Measurements from ENCODE around the gene CELF5.
"Not testable (repeated sequence)": the region's sequence is repeated elsewhere in the genome, so short reads cannot be mapped to it uniquely, and the experiment has no call there.

CELF5 gene

DNA sequence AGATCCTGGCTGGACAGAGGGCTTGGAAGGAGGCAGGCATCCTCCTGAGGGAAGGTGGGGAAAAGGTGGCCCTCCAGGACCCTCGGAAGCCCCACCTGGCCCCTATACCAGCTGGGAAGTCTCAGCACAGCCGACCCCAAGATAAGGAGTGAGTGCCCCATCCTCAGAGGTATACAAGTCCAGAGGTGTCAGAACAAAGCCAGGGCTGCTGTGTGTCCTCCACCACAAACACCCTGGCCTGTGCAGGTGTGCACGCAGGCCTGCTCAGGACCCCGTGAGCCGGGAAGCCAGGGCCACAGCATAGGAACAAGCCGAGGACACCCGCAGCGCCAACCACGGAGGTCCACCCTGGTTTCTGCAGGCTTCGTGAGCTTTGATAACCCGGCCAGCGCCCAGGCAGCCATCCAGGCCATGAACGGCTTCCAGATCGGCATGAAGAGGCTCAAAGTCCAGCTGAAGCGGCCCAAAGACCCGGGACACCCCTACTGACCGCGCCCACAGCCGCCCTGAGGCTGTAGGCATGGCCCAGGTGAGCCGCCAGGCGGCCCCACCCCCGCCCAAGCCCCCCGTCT lies 68.6 kb downstream of the CELF5 start:
- no peak for DNase-seq (ENCODE audit: low read depth)

DNA sequence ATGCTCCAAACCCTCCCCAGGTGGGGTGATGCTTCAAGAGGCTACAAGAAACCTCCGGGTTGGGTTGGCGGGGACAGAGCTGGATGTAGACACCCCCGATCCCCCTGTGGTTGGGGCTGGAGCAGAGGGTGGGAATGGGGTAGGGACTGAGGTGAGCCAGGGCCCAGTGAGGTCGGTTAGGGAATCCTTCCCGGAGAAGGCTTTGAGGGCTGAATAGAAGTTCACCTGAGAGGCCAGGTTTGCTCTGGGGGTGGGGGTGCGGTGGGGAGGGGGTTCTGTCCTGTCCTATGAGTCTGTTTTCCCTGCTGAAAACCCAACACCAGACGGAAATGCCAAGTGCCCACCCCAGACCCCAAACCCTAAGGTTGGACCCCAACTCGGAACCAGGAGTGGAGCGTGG lies 69.1 kb downstream of the CELF5 start:
- no peak for DNase-seq (ENCODE audit: low read depth)

DNA sequence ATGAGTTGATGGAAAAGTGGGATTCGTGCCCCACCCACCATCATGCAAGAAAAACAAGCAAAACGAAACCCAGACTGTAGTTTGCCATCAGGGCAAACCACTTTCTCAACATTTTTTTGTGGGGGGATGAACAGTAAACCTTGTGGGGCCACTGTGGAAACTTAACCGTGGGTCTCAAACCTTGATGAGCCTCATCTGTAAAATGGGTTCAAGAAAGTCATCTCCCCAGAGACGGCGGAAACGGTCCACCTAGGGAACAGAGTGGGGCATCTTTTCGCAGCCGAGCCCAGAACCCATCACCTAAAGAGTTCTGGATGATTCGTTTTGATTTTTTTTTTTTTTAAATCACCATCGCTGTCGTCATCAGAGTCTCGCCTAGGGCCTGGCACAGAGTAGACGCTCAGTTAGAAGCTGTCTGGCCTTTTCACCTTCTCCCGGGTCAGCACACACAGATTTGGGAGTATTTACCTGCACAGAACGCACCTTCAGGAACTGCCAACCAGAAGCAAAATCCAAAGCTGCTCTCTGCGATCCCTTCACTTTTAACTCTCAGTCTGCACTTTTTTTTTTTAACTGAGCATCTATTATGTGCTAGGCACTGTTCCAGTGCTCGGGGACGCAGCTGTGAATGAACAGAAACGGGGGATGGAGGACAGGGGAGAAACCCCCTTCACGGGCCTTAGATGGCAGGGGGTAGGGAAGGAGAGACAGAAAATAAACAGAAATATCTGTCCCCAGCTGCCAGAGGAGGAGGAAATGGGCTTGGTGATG lies 69.8 kb downstream of the CELF5 start:
- DNase-seq (ENCODE audit: low read depth), result no peak

DNA sequence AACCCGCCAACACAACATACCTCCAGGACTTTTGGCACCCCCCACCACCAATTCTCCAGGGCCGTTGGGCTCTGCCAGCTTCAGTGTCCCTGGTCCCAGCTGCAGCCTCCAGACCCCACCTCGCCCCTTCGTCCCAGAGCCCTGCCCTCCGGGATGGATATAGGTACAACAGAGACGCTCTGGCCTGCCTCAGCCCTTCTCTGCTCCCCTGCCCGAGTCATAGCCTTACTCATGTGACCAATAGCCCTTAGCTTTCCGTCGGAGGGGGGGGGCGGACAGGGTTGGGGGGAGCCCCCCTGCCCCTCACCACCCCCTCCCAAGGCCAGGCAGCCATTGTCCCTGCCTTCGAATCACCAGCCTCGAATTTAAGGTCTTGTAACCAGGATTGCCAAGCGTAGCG lies 71.1 kb downstream of the CELF5 start:
- DNase-seq (ENCODE audit: low read depth), result no peak

DNA sequence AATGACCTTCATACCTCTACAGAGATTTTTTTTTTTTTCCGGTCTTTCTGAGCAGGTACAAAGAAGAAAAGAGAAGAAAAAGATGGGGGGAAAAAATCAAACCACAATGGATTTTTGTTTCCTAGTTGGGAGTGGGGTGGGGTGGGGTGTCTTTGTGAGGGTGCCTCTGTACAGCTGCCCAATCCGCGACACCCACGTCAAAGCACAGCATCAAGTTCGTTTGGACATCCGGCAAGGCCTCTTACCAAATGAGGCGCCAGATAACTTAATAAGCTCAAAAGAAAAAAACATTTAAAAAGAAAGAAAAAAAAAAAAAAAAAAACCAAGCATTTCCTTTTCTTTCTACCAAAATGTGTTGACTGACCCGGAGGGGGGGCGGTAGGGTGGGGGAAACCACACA lies 71.6 kb downstream of the CELF5 start:
- DNase-seq (ENCODE audit: low read depth), result no peak

DNA sequence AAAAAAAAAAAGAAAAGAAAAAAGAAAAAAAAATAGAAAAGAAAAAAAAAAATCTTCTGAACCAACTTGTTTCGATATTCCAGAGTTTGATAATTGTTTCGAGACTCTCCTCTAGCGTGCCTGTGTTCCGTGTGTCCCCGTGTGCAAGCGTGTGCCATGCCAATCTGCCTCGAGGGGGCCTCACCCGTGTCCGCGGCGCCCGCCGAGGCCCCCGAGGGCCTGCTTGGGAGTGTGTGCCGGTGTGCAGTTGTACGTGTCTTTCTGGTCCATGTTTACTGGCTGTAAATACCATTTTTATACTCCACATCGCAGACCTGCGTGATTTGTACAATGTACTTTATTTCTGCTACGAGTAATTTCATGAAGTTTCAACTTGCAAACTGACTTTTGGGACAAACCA lies 72.0 kb downstream of the CELF5 start:
- DNase-seq (ENCODE audit: low read depth), result no peak

DNA sequence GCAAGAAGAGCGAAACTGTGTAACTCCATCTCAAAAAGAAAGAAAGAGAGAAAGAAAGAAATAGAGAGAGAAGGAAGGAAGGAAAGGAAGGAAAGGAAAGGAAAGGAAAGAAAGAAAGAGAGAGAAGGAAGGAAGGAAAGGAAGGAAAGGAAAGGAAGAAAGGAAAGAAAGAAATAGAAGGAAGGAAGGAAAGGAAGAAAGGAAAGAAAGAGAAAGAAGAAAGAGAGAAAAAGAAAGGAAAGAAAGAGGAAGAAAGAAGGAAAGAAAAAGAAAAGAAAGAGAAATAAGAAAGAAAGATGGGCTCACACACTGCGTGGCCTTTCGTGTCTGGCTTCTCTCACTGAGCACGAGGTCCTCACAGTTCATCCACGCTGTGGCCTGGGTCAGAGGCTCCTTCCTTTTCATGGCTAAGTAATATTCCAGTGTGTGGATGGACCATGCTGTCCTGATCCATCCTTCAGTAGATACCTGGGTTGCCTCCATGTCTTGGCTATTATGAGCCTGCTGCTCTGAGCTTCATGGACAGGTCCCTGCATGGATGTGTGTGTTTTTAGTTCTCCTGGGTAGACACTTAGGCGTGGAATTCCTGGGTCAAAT lies 74.5 kb downstream of the CELF5 start:
- no peak for DNase-seq (ENCODE audit: low read depth)

DNA sequence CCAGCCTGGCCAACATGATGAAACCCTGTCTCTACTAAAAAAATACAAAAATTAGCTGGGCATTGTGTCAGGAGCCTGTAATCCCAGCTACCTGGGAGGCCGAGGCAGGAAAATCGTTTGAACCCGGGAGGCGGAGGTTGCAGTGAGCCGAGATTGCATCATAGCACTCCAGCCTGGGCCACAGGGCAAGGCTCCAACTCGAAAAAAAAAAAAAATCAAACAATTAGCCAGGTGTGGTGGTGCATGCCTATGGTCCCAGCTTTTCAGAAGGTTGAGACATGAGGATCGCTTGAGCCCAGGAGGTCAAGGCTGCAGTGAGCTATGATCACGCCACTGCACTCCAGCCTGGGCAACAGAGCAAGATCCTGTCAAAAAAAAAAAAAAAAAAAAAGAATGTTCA lies 76.1 kb downstream of the CELF5 start:
- not testable (repeated sequence) for DNase-seq (ENCODE audit: low read depth)

DNA sequence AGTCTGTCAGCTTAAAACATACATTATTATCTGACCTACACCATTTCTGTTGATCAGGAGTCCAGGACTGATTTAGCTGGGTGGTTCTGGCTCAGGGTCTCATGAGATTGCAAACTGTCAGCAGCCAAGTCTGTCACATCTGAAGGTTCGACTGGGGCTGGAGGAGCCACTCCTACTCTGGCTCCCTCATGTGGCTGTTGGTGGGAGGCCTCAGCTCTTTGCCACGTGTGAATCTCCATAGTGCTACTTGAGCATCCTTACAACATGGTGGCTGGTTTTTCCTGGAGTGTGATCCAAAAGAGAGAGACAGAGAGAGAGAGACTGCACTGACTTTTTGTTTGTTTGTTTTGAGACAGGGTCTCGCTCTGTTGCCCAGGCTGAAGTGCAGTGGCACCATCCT lies 78.3 kb downstream of the CELF5 start:
- DNase-seq (ENCODE audit: low read depth), result no peak

DNA sequence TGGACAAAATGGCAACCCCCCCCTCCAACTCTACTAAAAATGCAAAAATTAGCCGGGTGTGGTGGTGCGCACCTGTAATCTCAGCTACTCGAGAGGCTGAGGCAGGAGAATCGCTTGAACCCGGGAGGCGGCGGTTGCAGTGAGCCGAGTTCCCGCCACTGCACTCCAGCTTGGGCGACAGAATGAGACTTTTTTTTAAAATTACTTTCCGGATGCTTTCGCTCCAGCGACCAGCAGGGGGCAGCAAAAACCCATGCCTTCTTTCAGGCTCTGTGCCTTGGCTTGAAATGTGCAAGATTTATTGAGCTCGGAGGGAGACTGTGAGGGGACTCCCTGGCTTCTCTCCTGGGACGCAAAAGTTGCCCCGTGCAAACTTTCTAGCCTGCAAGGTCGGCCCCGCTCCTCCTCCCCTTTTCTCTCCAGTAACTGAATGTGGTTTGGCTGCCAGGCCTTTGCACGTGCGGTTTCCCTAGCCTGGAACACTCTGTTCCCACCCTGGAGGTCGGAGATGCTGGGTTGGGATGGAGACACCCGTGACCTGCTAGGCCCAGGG lies 80.5 kb downstream of the CELF5 start:
- peak; percentile 69 for DNase-seq (ENCODE audit: low read depth)

DNA sequence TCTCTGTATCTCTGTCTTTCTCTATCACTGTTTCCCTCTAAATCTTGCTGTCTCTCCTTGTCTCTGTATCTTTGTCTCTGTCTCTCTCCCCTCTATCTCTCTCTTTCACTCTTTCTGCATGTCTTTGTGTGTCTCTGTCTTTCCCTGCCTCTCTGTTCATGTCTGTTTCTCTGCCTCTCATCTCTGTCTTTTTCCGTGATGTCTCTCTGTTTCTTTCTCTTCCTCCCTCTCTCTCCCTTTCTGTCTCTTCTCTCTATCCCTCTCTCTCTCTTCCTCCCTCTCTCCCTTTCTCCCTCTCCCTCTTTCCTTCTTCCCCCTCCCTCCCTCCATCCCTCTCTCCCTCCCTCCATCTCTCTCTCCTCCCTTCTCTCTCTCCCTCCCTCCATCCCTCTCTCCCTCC lies 85.3 kb downstream of the CELF5 start:
- no peak for DNase-seq (ENCODE audit: low read depth)

DNA sequence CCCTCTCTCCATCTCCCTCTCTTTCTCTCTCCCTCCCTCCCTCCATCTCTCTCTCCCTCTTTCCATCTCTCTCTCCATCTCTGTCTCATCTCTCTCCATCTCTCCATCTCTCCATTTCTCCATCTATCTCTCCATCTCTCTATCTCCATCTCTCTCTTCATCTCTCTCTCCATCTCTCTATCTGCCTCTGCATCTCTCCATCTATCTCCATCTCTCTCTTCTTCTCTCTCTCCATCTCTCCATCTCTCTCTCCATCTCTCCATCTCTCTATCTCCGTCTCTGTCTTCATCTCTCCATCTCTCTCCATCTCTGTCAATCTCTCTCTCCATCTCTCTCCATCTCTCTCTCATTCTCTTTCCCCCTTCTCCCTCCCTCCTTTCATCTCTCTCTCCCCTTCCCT lies 85.8 kb downstream of the CELF5 start:
- no peak for DNase-seq (ENCODE audit: low read depth)

DNA sequence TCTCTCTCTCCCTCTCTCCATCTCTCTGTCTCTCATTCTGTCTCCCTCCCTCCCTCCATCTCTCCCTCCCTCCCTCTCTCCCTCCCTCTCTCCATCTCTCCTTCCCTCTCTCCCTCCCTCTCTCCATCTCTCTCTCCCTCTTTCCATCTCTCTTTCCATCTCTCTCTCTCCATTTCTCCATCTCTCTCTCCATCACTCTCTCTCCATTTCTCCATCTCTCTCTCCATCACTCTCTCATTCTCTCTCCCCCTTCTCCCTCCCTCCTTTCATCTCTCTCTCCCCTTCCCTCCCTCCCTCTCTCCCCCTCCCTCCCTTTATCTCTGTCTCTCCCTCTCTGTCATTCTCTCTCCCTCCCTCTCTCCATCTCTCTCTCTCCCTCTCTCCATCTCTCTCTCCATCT lies 86.2 kb downstream of the CELF5 start:
- DNase-seq (ENCODE audit: low read depth), result no peak

DNA sequence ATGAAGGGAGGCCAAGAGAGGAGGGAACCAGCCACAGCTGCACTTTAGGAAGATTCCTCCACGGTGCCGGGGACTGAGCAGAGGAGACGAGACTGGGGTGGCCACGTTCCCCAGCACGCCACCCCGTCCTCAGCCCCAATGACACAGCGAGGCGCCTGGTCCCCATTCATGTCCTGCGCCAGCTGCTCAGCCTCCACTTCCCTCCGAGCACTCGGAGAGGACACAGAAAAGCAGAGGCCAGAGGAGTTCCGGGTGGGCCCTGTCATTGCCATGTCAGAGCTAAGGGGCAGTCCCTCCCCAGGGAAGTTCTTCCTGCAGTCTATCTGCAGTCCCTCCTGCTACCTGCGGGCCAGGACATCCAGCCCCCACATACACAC lies 88.7 kb downstream of the CELF5 start:
- DNase-seq (ENCODE audit: low read depth), result no peak

DNA sequence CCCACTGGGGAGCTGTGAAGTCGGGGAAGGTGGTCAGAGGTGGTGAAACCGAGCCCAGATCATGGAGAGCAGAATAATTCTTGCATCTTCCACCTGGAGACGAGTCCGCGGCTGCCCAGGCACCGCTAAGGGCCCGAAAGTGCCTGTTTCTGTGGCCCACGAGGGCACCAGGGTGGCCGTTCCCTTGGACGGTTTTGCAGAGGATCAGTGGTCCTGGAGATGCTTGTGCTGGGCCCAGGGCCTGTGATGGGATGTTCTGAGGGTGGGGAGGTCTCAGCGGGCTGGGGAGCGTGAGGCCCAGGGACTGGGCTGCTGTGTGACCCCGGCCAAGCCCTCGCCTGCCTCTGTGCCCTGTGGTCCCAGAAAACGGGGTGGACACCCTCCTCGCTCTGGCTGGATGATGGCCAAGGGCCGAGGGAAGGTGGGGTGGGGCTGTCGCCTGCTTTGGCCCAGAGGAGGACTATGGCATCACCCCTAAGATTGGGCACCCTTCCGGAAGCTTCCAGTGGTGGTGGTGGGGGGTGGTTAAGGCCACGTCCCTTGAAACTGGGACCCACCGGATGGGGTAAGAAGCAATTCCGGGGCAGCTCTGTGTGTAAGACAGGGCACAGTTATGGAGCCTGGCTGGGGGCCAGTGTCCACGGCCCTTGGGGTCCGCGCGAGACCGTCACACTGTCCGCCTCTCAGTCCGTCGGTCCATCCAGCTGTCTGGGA lies 90.7 kb downstream of the CELF5 start:
- DNase-seq (ENCODE audit: low read depth), result no peak

DNA sequence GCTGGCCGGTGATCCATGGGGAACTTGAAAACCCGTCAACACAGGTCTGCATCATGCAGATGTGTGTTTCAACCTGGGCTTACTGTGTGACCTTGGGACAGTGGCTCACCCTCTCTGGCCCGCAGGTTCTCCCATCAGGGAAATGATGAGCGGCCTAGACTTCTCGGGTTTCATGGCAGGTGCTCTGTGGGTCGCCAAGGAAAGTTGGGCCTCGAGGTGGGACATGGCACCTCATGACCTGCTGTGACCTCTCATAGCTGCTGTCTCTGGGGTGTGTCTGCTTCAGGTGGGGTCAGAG lies 91.2 kb downstream of the CELF5 start:
- no peak for DNase-seq (ENCODE audit: low read depth)

DNA sequence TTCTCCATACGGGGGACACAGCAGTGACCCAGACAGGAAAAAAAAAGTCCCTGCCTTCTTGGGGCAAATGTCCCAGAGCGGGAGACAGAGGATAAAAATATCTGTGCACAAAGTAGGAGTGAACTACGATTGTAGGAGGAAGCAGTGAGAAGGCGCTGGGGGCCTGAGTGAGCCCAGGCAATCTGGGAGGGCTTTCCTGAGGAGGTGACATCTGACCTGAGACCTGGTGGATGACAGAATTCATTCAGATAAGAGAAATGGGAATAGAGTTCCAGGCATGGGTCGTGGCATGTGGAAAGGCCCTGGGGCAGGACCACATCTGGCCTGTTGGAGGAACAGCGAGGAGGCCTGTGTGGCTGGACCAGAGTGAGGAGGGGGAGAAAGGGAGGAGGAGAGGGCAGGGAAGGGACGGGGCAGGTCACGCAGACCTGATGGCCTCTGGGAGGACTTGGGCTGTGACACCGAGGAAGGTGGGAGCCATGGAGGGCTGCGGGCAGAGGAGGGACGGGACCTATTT lies 91.7 kb downstream of the CELF5 start:
- DNase-seq (ENCODE audit: low read depth), result no peak

DNA sequence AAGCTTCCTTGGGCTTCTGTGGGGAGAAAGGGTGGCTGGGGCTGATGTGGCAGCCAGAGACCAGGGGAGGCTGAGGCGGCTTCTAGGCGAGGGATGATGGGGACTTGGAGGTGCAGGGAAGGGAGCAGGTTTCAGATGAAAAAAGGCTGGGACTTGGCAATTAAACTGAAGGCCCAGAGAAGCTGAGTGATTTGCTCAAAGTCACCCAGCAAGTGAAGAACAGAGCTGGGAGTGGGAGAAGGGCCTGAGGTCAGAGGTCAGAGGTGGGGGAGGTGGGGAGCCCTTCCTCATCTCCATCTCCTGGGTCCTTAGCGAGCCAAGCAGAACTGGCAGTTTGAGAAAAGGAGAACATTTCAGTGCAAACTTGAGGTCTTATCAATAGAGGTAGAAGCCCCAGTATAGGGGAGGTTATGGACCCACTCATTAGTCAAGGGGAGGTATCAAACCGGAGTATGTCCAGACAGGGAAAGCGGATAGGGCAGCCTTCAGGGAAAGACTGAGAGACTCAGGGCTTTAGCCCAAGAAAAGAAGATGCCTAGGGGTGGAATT lies 92.3 kb downstream of the CELF5 start:
- DNase-seq (ENCODE audit: low read depth), result no peak

DNA sequence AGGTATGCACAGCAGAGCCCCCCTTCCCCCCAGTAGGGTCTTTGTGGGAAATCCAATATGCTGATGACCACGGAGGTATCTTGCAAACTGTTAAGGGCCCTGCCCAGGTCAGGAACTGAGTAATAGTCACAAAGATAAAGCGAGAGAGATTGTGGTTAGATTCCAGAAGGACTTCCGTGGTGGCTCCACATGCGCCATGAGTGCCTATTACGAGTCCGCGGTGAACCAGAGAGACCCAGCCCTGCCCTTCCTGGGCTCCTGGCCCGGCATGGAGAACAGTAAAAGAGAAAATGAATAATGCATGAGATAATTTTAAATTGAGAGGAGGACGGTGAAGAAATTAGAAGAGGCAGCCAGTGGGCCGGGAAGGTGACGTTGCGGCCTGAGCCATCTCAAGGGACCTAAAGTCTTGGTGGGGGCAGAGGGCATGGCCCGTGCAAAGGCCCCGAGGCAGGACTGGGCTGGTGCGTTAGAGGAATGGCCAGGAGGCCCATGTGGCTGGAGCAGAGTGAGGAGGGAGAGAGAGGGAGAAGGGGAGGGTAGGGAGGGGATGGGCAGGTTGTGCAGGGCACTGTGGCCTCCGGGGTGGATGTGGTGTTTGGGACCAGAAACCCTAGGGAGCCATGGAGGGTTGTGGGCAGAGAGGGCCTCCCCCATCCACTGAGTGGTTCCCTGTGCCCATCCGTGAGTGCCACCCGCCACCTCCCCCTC lies 95.3 kb downstream of the CELF5 start:
- no peak for DNase-seq (ENCODE audit: low read depth)

DNA sequence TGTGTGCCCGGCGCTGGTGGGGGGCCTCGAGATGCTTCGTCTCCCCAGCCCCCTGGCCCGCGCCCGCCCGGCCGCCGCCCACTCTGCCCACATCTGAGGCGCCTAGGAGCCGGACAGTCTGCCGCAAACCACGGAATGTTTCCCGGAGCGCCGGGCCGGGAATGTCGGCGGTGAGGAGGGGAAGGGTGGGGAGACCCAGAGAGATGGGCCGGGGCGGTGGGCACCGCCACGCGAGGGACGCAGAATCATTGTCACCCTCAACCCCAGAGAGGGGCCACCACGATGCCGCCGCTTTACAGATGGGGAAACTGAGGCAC lies 95.9 kb downstream of the CELF5 start:
- no peak for DNase-seq (ENCODE audit: low read depth)

DNA sequence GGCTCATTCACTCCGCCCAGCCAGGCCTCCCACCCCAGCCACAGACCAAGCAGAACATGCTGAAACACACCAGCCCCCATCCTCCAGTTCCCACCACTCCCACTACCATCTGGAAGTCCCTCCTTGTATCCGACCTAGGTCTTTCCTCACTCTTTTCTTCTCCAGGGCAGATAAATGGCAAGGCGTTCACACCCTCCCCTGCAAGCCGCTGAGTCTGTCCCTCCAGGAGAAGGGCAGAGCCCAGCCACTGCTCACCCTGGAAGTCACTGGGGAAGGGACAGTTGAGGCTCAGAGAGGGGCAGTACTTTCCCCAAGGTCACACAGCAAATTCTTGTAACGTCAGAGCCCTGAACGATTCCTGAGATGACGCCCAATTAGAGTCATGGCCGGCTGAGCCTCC lies 96.4 kb downstream of the CELF5 start:
- DNase-seq (ENCODE audit: low read depth), result no peak

DNA sequence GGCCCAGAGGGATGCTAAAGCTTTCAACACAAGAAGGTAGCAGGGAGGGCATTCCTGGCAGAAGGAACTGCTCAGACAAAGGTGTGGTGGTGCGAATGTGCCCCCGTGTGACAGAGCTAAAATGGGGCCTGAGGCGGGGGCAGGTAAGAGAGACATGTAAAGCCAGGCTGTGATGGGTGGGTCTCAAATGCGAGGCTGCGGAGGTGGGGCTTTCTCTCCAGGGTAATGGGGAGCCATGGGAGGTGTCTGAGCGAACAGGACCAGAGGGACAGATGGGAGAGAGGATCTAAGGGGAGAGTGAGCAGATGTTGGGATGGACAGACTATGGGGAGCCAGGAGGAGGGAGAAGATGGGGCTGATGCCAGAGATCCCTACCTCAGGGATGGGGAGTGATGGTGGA lies 97.2 kb downstream of the CELF5 start:
- DNase-seq (ENCODE audit: low read depth), result no peak

All from stimulated activated CD8-positive, alpha-beta memory T cell treated with anti-CD3 and anti-CD28 coated beads, Interleukin-12 subunit alpha, Interleukin-12 subunit beta, amount 100 ng/mL, for 1 hour (primary cell).